ENCODE results near the gene BACH1.

BACH1 gene

DNA sequence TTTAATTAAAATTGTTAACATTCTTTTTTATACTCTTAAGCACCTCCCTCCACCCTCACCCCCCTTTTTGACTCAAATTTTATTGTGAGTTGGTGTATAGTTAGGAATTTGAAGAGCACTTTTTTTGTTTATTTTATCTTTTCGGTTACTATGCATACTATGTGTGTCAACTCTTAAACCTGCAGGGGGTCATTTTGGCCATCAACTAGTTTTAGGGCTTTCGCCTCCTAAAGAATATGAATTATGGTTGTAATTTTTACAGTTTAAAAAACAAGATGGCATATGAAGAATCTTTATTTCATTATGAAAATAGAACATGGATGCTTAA, 9.7 kb downstream of the BACH1 start:
- Histone ChIP-seq H3K79me2 (ENCODE audit: control insufficient read depth, low read length) (peaks cover 98% of the 10 kb centered on the region), H3K27me3 (ENCODE audit: control insufficient read depth, low read length) (no peaks in the 10 kb centered on the region), H4K20me1 (ENCODE audit: control insufficient read depth, insufficient read depth, low read depth, low read length) (peaks cover 10% of the 10 kb centered on the region; the same call in 1 of the 2 replicates), H3K9me2 (replicated peaks; ENCODE audit: control insufficient read depth, low read length) (no peaks in the 10 kb centered on the region), H3K4me3 (ENCODE audit: low read length) (peak overlapping the region; percentile 63), H3K4me1 (ENCODE audit: control insufficient read depth, low read length) (peaks cover 69% of the 10 kb centered on the region), H3K36me3 (ENCODE audit: control insufficient read depth, low read length) (peaks cover 22% of the 10 kb centered on the region), H3K27ac (ENCODE audit: low read depth, low read length) (peak overlapping the region; percentile 89), H3K4me2 (ENCODE audit: low read length) (peak overlapping the region; percentile 78), H3F3A (ENCODE audit: control insufficient read depth, insufficient read depth) (peaks cover 20% of the 10 kb centered on the region), H3K9me3 (ENCODE audit: control insufficient read depth, insufficient read depth, low read length) (no peaks in the 10 kb centered on the region)
- TF ChIP-seq EZH2phosphoT487 (IDR thresholded peaks at IDR 0.05; ENCODE audit: borderline replicate concordance, low read length), result no peak
- TF ChIP-seq, protein P1, sequence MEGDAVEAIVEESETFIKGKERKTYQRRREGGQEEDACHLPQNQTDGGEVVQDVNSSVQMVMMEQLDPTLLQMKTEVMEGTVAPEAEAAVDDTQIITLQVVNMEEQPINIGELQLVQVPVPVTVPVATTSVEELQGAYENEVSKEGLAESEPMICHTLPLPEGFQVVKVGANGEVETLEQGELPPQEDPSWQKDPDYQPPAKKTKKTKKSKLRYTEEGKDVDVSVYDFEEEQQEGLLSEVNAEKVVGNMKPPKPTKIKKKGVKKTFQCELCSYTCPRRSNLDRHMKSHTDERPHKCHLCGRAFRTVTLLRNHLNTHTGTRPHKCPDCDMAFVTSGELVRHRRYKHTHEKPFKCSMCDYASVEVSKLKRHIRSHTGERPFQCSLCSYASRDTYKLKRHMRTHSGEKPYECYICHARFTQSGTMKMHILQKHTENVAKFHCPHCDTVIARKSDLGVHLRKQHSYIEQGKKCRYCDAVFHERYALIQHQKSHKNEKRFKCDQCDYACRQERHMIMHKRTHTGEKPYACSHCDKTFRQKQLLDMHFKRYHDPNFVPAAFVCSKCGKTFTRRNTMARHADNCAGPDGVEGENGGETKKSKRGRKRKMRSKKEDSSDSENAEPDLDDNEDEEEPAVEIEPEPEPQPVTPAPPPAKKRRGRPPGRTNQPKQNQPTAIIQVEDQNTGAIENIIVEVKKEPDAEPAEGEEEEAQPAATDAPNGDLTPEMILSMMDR (IDR thresholded peaks at IDR 0.05; ENCODE audit: low read depth, low read length, poor library complexity, severe bottlenecking), result no peak

DNA sequence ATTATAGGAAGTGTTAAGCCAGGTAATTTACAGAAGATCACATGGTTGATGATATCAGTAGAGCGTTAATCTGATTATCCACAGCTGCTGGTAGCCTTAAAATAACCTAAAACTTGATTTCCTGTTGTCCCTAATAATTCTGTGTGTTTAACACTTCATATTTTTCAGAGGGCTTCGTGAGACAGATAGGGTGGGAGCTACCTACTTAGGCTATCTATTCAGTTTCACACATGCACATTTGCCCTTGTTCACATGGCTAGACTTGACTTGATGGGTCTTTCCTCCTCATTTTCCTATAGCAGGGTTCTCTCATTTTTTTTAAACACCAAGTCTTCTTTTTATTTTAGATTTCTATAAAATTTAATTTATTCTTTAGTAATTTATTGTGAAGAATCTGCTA, 11.0 kb downstream of the BACH1 start:
- Histone ChIP-seq H3K4me3 (ENCODE audit: low read length) (peak overlapping the region; percentile 21), H3F3A (ENCODE audit: control insufficient read depth, insufficient read depth) (peaks cover 20% of the 10 kb centered on the region), H3K4me2 (ENCODE audit: low read length) (peak overlapping the region; percentile 78), H3K4me1 (ENCODE audit: control insufficient read depth, low read length) (peaks cover 59% of the 10 kb centered on the region), H4K20me1 (ENCODE audit: control insufficient read depth, insufficient read depth, low read depth, low read length) (peaks cover 10% of the 10 kb centered on the region; the same call in 1 of the 2 replicates), H3K27me3 (ENCODE audit: control insufficient read depth, low read length) (no peaks in the 10 kb centered on the region), H3K36me3 (ENCODE audit: control insufficient read depth, low read length) (peaks cover 22% of the 10 kb centered on the region), H3K9me3 (ENCODE audit: control insufficient read depth, insufficient read depth, low read length) (no peaks in the 10 kb centered on the region), H3K79me2 (ENCODE audit: control insufficient read depth, low read length) (peaks cover 98% of the 10 kb centered on the region), H3K9me2 (replicated peaks; ENCODE audit: control insufficient read depth, low read length) (no peaks in the 10 kb centered on the region), H3K27ac (ENCODE audit: low read depth, low read length) (no peak overlapping the region)
- TF ChIP-seq EZH2phosphoT487 (IDR thresholded peaks at IDR 0.05; ENCODE audit: borderline replicate concordance, low read length), result no peak
- TF ChIP-seq, protein P1 (IDR thresholded peaks at IDR 0.05; ENCODE audit: low read depth, low read length, poor library complexity, severe bottlenecking), result no peak

DNA sequence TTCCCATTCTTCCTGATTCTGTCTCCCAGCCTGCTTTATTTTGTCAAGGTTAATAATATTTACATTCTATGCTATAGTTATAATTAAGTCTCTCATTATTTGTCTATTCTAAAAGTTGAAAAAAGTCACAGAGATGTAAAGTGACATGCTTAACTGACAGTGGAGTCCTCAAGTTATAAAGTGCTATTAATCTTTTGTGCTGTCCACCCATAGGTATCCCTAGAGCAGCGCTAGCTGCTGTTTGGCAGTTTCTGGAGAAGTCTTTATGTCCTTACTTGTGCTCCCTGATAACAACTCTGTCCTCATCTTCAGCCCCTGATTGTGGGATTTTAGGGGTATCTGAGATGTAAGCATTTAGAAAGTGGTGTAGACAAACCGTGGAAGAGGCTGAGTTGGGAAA, 13.1 kb downstream of the BACH1 start:
- Histone ChIP-seq H3K79me2 (ENCODE audit: control insufficient read depth, low read length) (peaks cover 100% of the 10 kb centered on the region), H3K4me3 (ENCODE audit: low read length) (no peak overlapping the region), H4K20me1 (ENCODE audit: control insufficient read depth, insufficient read depth, low read depth, low read length) (peaks cover 12% of the 10 kb centered on the region; the same call in 1 of the 2 replicates), H3K4me1 (ENCODE audit: control insufficient read depth, low read length) (peaks cover 39% of the 10 kb centered on the region), H3K4me2 (ENCODE audit: low read length) (no peak overlapping the region), H3K27me3 (ENCODE audit: control insufficient read depth, low read length) (no peaks in the 10 kb centered on the region), H3K36me3 (ENCODE audit: control insufficient read depth, low read length) (peaks cover 17% of the 10 kb centered on the region), H3K9me3 (ENCODE audit: control insufficient read depth, insufficient read depth, low read length) (no peaks in the 10 kb centered on the region), H3K27ac (ENCODE audit: low read depth, low read length) (no peak overlapping the region), H3K9me2 (replicated peaks; ENCODE audit: control insufficient read depth, low read length) (no peaks in the 10 kb centered on the region), H3F3A (ENCODE audit: control insufficient read depth, insufficient read depth) (peaks cover 17% of the 10 kb centered on the region)
- TF ChIP-seq, protein P1 (IDR thresholded peaks at IDR 0.05; ENCODE audit: low read depth, low read length, poor library complexity, severe bottlenecking), result no peak
- no peak for TF ChIP-seq EZH2phosphoT487 (IDR thresholded peaks at IDR 0.05; ENCODE audit: borderline replicate concordance, low read length)
